H9 (cell line): Measurements from ENCODE around the gene NOC3L. TPM values are rescaled to one million over a fixed set of nuclear protein-coding genes. Genes with fewer than 3 reads are reported as not detected.

Source experiments
- DNase-seq: peaks from one replicate; pipeline ENCODE4 v3.0.0-alpha.2; 2017
- H2AFZ ChIP-seq: one replicate; pipeline ENCODE4 v1.6.1; 2013; ENCODE audit warnings: mild to moderate bottlenecking, low read length, control low read depth, moderate library complexity
- H2AK5ac ChIP-seq: 2 replicates; pipeline ENCODE4 v1.6.1; 2013; ENCODE audit warnings: low read length, control low read depth, mixed read lengths; ENCODE audit not compliant: insufficient read length
- H2BK120ac ChIP-seq: one replicate; pipeline ENCODE4 v1.6.1; 2013; ENCODE audit warnings: low read depth, mild to moderate bottlenecking, low read length, control low read depth, inconsistent platforms; ENCODE audit not compliant: poor library complexity, severe bottlenecking
- H2BK12ac ChIP-seq: 2 replicates; pipeline ENCODE4 v1.6.1; 2013; ENCODE audit warnings: low read length, control low read depth, mixed read lengths, low read depth; ENCODE audit not compliant: insufficient read length
- H2BK15ac ChIP-seq: 2 replicates; pipeline ENCODE4 v1.6.1; 2013; ENCODE audit warnings: low read depth, low read length, control low read depth
- H2BK20ac ChIP-seq: one replicate; pipeline ENCODE4 v1.6.1; 2013; ENCODE audit warnings: low read depth, mild to moderate bottlenecking, low read length, control low read depth, inconsistent platforms; ENCODE audit not compliant: poor library complexity, severe bottlenecking
- H2BK5ac ChIP-seq: 2 replicates; pipeline ENCODE4 v1.6.1; 2013; ENCODE audit warnings: low read length, control low read depth, mixed read lengths; ENCODE audit not compliant: insufficient read length
- H3K14ac ChIP-seq: 2 replicates; pipeline ENCODE4 v1.6.1; 2013; ENCODE audit warnings: low read length, control low read depth; ENCODE audit not compliant: insufficient read depth
- H3K18ac ChIP-seq: 2 replicates; pipeline ENCODE4 v1.6.1; 2013; ENCODE audit warnings: low read depth, mild to moderate bottlenecking, mixed read lengths, low read length, control low read depth; ENCODE audit not compliant: insufficient read length
- H3K23ac ChIP-seq: 2 replicates; pipeline ENCODE4 v1.6.1; 2013; ENCODE audit warnings: low read length, control low read depth, mixed read lengths, low read depth; ENCODE audit not compliant: insufficient read length
- H3K23me2 ChIP-seq: 2 replicates; pipeline ENCODE4 v1.6.1; 2013; ENCODE audit warnings: low read depth, mild to moderate bottlenecking, mixed read lengths, low read length, control low read depth; ENCODE audit not compliant: insufficient read length, poor library complexity, severe bottlenecking
- H3K27ac ChIP-seq: 2 replicates; pipeline ENCODE4 v1.5.1; 2013; ENCODE audit warnings: low read length, control low read depth, mixed read lengths, low read depth; ENCODE audit not compliant: insufficient read length
- H3K27me3 ChIP-seq: 2 replicates; pipeline ENCODE4 v1.6.1; 2013; ENCODE audit warnings: low read length, control low read depth, inconsistent platforms; ENCODE audit not compliant: insufficient read depth
- H3K4ac ChIP-seq: 2 replicates; pipeline ENCODE4 v1.6.1; 2013; ENCODE audit warnings: low read depth, mild to moderate bottlenecking, control low read depth, inconsistent platforms, low read length, moderate library complexity
- H3K4me1 ChIP-seq: 2 replicates; pipeline ENCODE4 v1.6.1; 2013; ENCODE audit warnings: low read length, control low read depth, inconsistent platforms; ENCODE audit not compliant: insufficient read depth
- H3K4me2 ChIP-seq: 2 replicates; pipeline ENCODE4 v1.6.1; 2013; ENCODE audit warnings: low read length, control low read depth, mixed read lengths; ENCODE audit not compliant: insufficient read length, insufficient read depth
- H3K56ac ChIP-seq: 2 replicates; pipeline ENCODE4 v1.6.1; 2013; ENCODE audit warnings: low read depth, mild to moderate bottlenecking, mixed read lengths, low read length, control low read depth; ENCODE audit not compliant: insufficient read length
- H3K79me1 ChIP-seq: 2 replicates; pipeline ENCODE4 v1.6.1; 2013; ENCODE audit warnings: low read depth, mild to moderate bottlenecking, moderate library complexity, low read length, control low read depth, inconsistent platforms; ENCODE audit not compliant: insufficient read depth, poor library complexity, severe bottlenecking
- H3K79me2 ChIP-seq: 2 replicates; pipeline ENCODE4 v1.6.1; 2013; ENCODE audit warnings: low read length, control low read depth, inconsistent platforms; ENCODE audit not compliant: insufficient read depth
- H3K9ac ChIP-seq: 2 replicates; pipeline ENCODE4 v1.6.1; 2013; ENCODE audit warnings: low read length, control low read depth, mixed read lengths; ENCODE audit not compliant: insufficient read length; ENCODE audit errors: extremely low read depth
- H3K9me3 ChIP-seq: one replicate; pipeline ENCODE4 v1.6.1; 2013; ENCODE audit warnings: low read depth, low read length, inconsistent platforms; ENCODE audit not compliant: control insufficient read depth
- H3T11ph ChIP-seq: one replicate; pipeline ENCODE4 v1.6.1; 2013; ENCODE audit warnings: mild to moderate bottlenecking, low read length, control low read depth, inconsistent platforms
- H4K20me1 ChIP-seq: one replicate; pipeline ENCODE4 v1.6.1; 2013; ENCODE audit not compliant: control insufficient read depth, insufficient read length, insufficient read depth
- H4K5ac ChIP-seq: 2 replicates; pipeline ENCODE4 v1.6.1; 2013; ENCODE audit warnings: low read depth, mild to moderate bottlenecking, mixed read lengths, low read length, control low read depth; ENCODE audit not compliant: insufficient read length
- H4K8ac ChIP-seq: replicated peaks from 2 replicates; pipeline ENCODE4 v1.6.1; 2013; ENCODE audit warnings: low read length, control low read depth, mixed read lengths, low read depth; ENCODE audit not compliant: insufficient read length
- H4K91ac ChIP-seq: 2 replicates; pipeline ENCODE4 v1.6.1; 2013; ENCODE audit warnings: low read depth, mild to moderate bottlenecking, moderate library complexity, mixed read lengths, low read length, control low read depth; ENCODE audit not compliant: insufficient read length
- H3K27ac Mint-ChIP-seq, 3 experiments: 2 replicates in 2 of 3; 3 replicates in 1 of 3; pipeline ENCODE4 v1.8.0; 2020 to 2021; ENCODE audit warnings: mixed read lengths in 3 of 3, mild to moderate bottlenecking in 1 of 3, moderate library complexity in 1 of 3
- H3K27me3 Mint-ChIP-seq: 2 replicates; pipeline ENCODE4 v1.8.0; 2021; ENCODE audit warnings: low read depth, mild to moderate bottlenecking, moderate library complexity, mixed read lengths
- H3K36me3 Mint-ChIP-seq, 3 experiments: 2 replicates in 2 of 3; 3 replicates in 1 of 3; pipeline ENCODE4 v1.8.0; 2020 to 2021; ENCODE audit warnings: low read depth in 3 of 3, mixed read lengths in 3 of 3; ENCODE audit not compliant: insufficient read depth in 1 of 3
- H3K4me1 Mint-ChIP-seq, 2 experiments: 2 replicates each; pipeline ENCODE4 v1.8.0; 2020; ENCODE audit warnings: mixed read lengths in 2 of 2
- H3K4me3 Mint-ChIP-seq, 2 experiments: 2 replicates in 1 of 2; 3 replicates in 1 of 2; pipeline ENCODE4 v1.8.0; 2020 to 2021; ENCODE audit warnings: mild to moderate bottlenecking in 2 of 2, mixed read lengths in 2 of 2, moderate library complexity in 1 of 2
- H3K9me3 Mint-ChIP-seq, 2 experiments: 2 replicates in 1 of 2; 3 replicates in 1 of 2; pipeline ENCODE4 v1.8.0; 2020; ENCODE audit warnings: mild to moderate bottlenecking in 2 of 2, mixed read lengths in 2 of 2, moderate library complexity in 1 of 2
- CTCF ChIP-seq: fragments of 200-600 bp; sonication (generic); conservative IDR thresholded peaks from 3 replicates; pipeline ENCODE4 v1.8.0; 2021; ENCODE audit warnings: antibody characterized with exemption, mild to moderate bottlenecking
- WGBS: extraction: QIAGEN DNeasy Blood & Tissue Kit; methylation state at CpG from one replicate; pipeline ENCODE4 v1.1.7; 2013; ENCODE audit warnings: missing lambda C conversion rate, low lambda C conversion rate, mixed read lengths; ENCODE audit not compliant: insufficient read length; ENCODE audit errors: extremely low coverage; 5-methylcytosine and 5-hydroxymethylcytosine counted together
- total RNA-seq: library from RNA; stranded (reverse); gene quantifications from 2 replicates; pipeline ENCODE4 v1.2.1, GENCODE V29; 2021

The NOC3L gene
- total RNA-seq, 1 experiment from 2014 or later = 35.8 TPM

- H3K79me1 ChIP-seq = no peaks in the 10 kb centered on the region
- H4K91ac ChIP-seq = no peak overlapping the region
- H3K4me2 ChIP-seq = no peak overlapping the region
- H2BK120ac ChIP-seq = no peak overlapping the region
- H4K5ac ChIP-seq = no peak overlapping the region
- H3K23me2 ChIP-seq = peaks cover 5% of the 10 kb centered on the region
- no peak for TF ChIP-seq CTCF
- no peak overlapping the region for H3K56ac ChIP-seq
- no peaks in the 10 kb centered on the region; the same call in 1 of the 2 replicates for H3K4me1 ChIP-seq
- no peak overlapping the region for H3K23ac ChIP-seq
- H2BK5ac ChIP-seq = no peak overlapping the region
- Mint-ChIP-seq H3K9me3 (peaks cover 0 to 4% of the 10 kb centered on the region in 2 experiments; a peak in 2 of 5 replicates), H3K4me3 (no peak overlapping the region), H3K4me1 (peaks cover 4 to 5% of the 10 kb centered on the region in 2 experiments; a peak in 2 of 4 replicates), H3K36me3 (peaks cover 0 to under 1% (median 0%) of the 10 kb centered on the region in 3 experiments; a peak in 2 of 7 replicates), H3K27ac (no peak overlapping the region), H3K27me3 (peaks cover 32% of the 10 kb centered on the region)
- H3K9me3 ChIP-seq = no peaks in the 10 kb centered on the region
- no peak overlapping the region for H2AFZ ChIP-seq
- no peak overlapping the region for H2BK20ac ChIP-seq
- H3T11ph ChIP-seq = no peak overlapping the region
- H2AK5ac ChIP-seq = no peak overlapping the region
- H3K4ac ChIP-seq = no peak overlapping the region
- H3K27me3 ChIP-seq = no peaks in the 10 kb centered on the region; the same call in 1 of the 2 replicates
- no peak overlapping the region for H3K14ac ChIP-seq
- WGBS = no CpG with 5 or more reads among the region's 3 CpGs
- no peak overlapping the region for H4K8ac ChIP-seq
- H3K18ac ChIP-seq = no peak overlapping the region
- no peak overlapping the region for H3K27ac ChIP-seq
- H2BK15ac ChIP-seq = no peak overlapping the region
- no peaks in the 10 kb centered on the region for H4K20me1 ChIP-seq
- H2BK12ac ChIP-seq = no peak overlapping the region
- no peak overlapping the region for H3K9ac ChIP-seq
- DNase-seq = no peak
- H3K79me2 ChIP-seq = peaks cover 9% of the 10 kb centered on the region; the same call in 1 of the 2 replicates
Observed at GRCh38 chr10:94366382-94366781, 3.6 kb upstream of the NOC3L start.
